ENCODE data around the gene EIF2AK3.
"Not testable (repeated sequence)": the region's sequence is repeated elsewhere in the genome, so short reads cannot be mapped to it uniquely, and the experiment has no call there.

The EIF2AK3 gene

GRCh38 chr2:88657131-88657530 is 29.9 kb upstream of the EIF2AK3 start:
- TF ChIP-seq CTCF (IDR thresholded peaks at IDR 0.05; ENCODE audit: insufficient read depth, low read length, poor library complexity, severe bottlenecking): no peak
- Histone ChIP-seq H3K36me3 (ENCODE audit: control insufficient read depth, insufficient read depth, low read length) (no peaks in the 10 kb centered on the region), H3K4me3 (replicated peaks; ENCODE audit: low read depth, low read length) (no peak overlapping the region), H3K27me3 (replicated peaks; ENCODE audit: control insufficient read depth, insufficient read depth, low read length) (no peaks in the 10 kb centered on the region)
- no peak for DNase-seq (ENCODE audit: extremely low read depth, insufficient read length)

- Histone ChIP-seq H3K36me3 (ENCODE audit: control insufficient read depth, insufficient read depth, low read length) (no peaks in the 10 kb centered on the region), H3K4me3 (replicated peaks; ENCODE audit: low read depth, low read length) (no peak overlapping the region), H3K27me3 (replicated peaks; ENCODE audit: control insufficient read depth, insufficient read depth, low read length) (no peaks in the 10 kb centered on the region)
- no peak for DNase-seq (ENCODE audit: extremely low read depth, insufficient read length)
- TF ChIP-seq CTCF (IDR thresholded peaks at IDR 0.05; ENCODE audit: insufficient read depth, low read length, poor library complexity, severe bottlenecking): no peak
These were observed 29.4 kb upstream of the EIF2AK3 start for GRCh38 chr2:88656690-88657089.

- no peaks in the 10 kb centered on the region for H3K36me3 ChIP-seq (ENCODE audit: control insufficient read depth, insufficient read depth, low read length)
- DNase-seq (ENCODE audit: extremely low read depth, insufficient read length): no peak
- H3K27me3 ChIP-seq (replicated peaks; ENCODE audit: control insufficient read depth, insufficient read depth, low read length): no peaks in the 10 kb centered on the region
- no peak for TF ChIP-seq CTCF (IDR thresholded peaks at IDR 0.05; ENCODE audit: insufficient read depth, low read length, poor library complexity, severe bottlenecking)
- H3K4me3 ChIP-seq (replicated peaks; ENCODE audit: low read depth, low read length): no peak overlapping the region
These were observed 27.4 kb upstream of the EIF2AK3 start for GRCh38 chr2:88654714-88655113.

- no peaks in the 10 kb centered on the region for H3K36me3 ChIP-seq (ENCODE audit: control insufficient read depth, insufficient read depth, low read length)
- no peak overlapping the region for H3K4me3 ChIP-seq (replicated peaks; ENCODE audit: low read depth, low read length)
- no peak for TF ChIP-seq CTCF (IDR thresholded peaks at IDR 0.05; ENCODE audit: insufficient read depth, low read length, poor library complexity, severe bottlenecking)
- DNase-seq (ENCODE audit: extremely low read depth, insufficient read length): no peak
- H3K27me3 ChIP-seq (replicated peaks; ENCODE audit: control insufficient read depth, insufficient read depth, low read length): no peaks in the 10 kb centered on the region
These were observed 24.4 kb upstream of the EIF2AK3 start for GRCh38 chr2:88651646-88652045.

DNA sequence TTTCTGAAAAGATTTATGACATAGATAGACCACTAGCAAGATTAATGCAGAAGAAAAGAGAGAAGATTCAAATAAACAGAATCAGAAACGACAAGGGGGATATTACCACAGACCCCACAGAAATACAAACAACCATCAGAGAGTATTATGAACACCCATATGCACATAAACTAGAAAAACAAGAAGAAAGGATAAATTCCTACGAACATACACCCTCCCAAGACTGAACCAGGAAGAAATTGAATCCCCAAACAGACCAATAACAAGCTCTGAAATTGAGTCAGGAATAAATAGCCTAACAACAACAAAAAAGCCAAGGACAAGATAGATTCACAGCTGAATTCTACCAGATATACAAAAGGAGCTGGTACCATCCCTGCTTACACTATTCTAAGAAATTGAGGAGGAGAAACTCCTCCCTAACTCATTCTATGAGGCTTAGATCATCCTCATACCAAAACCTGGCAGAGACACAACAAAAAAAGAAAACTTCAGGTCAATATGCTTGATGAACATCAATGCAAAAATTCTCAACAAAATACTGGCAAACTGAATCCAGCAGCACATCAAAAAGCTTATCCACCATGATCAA is 18.1 kb upstream of the EIF2AK3 start:
- H3K27me3 ChIP-seq (replicated peaks; ENCODE audit: control insufficient read depth, insufficient read depth, low read length); DNase-seq (ENCODE audit: extremely low read depth, insufficient read length); H3K36me3 ChIP-seq (ENCODE audit: control insufficient read depth, insufficient read depth, low read length); H3K4me3 ChIP-seq (replicated peaks; ENCODE audit: low read depth, low read length): not testable (repeated sequence)

- TF ChIP-seq CTCF (IDR thresholded peaks at IDR 0.05; ENCODE audit: insufficient read depth, low read length, poor library complexity, severe bottlenecking): no peak
- no peaks in the 10 kb centered on the region for H3K36me3 ChIP-seq (ENCODE audit: control insufficient read depth, insufficient read depth, low read length)
- no peaks in the 10 kb centered on the region for H3K27me3 ChIP-seq (replicated peaks; ENCODE audit: control insufficient read depth, insufficient read depth, low read length)
- H3K4me3 ChIP-seq (replicated peaks; ENCODE audit: low read depth, low read length): no peak overlapping the region
- no peak for DNase-seq (ENCODE audit: extremely low read depth, insufficient read length)
These were observed 15.0 kb upstream of the EIF2AK3 start for GRCh38 chr2:88642278-88642677.

Measured in GM06990 (cell line).